Liver (tissue), 9 donors: ENCODE measurements around the gene CD226. TPM values are rescaled to one million over a fixed set of nuclear protein-coding genes. Genes with fewer than 3 reads are reported as not detected.

ENCODE experiments used
- DNase-seq: peaks from one replicate; pipeline ENCODE4 v3.0.0-alpha.2; 2017; ENCODE audit warnings: low spot score
- H3K27ac ChIP-seq, 2 donors: one replicate each; pipeline ENCODE4 v1.7.0; 2013; ENCODE audit warnings: inconsistent platforms in 2 of 2, low read length in 2 of 2, control low read depth in 1 of 2, low read depth in 1 of 2, mild to moderate bottlenecking in 1 of 2
- H3K27me3 ChIP-seq, 4 donors: one replicate each; pipeline versions ENCODE4 v1.6.1 to v1.7.0; 2013; ENCODE audit warnings: low read length in 3 of 4, inconsistent platforms in 1 of 4, mild to moderate bottlenecking in 1 of 4, moderate library complexity in 1 of 4; ENCODE audit not compliant: control insufficient read depth in 4 of 4, insufficient read depth in 4 of 4
- H3K36me3 ChIP-seq, 4 donors: one replicate each; pipeline versions ENCODE4 v1.6.1 to v1.7.0; 2013; ENCODE audit warnings: low read length in 3 of 4, mild to moderate bottlenecking in 3 of 4, low read depth in 1 of 4, moderate library complexity in 1 of 4; ENCODE audit not compliant: control insufficient read depth in 4 of 4, insufficient read depth in 3 of 4
- H3K4me1 ChIP-seq, 4 donors: one replicate each; pipeline versions ENCODE4 v1.6.1 to v1.7.0; 2013; ENCODE audit warnings: low read length in 3 of 4, mild to moderate bottlenecking in 3 of 4, moderate library complexity in 1 of 4; ENCODE audit not compliant: control insufficient read depth in 4 of 4, insufficient read depth in 4 of 4
- H3K4me3 ChIP-seq, 3 donors: one replicate each; pipeline versions ENCODE4 v1.6.1 to v1.7.0; 2013; ENCODE audit warnings: low read length in 3 of 3, control low read depth in 1 of 3, low read depth in 1 of 3, mild to moderate bottlenecking in 1 of 3
- H3K9ac ChIP-seq, 2 donors: one replicate each; pipeline ENCODE4 v1.7.0; 2013; ENCODE audit warnings: low read length in 2 of 2, mild to moderate bottlenecking in 2 of 2, moderate library complexity in 2 of 2, control low read depth in 1 of 2, low read depth in 1 of 2
- H3K9me3 ChIP-seq, 4 donors: one replicate each; pipeline versions ENCODE4 v1.6.1 to v1.7.0; 2013; ENCODE audit warnings: low read length in 3 of 4; ENCODE audit not compliant: control insufficient read depth in 4 of 4
- CTCF ChIP-seq: fragments of 150-350 bp; IDR thresholded peaks from 2 replicates; pipeline ENCODE4 v1.5.1; 2017; ENCODE audit warnings: improper control_type of control experiment, low read depth, low read length; ENCODE audit not compliant: missing input control
- EGR1 ChIP-seq, 2 donors: IDR thresholded peaks; 2 replicates each; pipeline ENCODE4 v1.6.1; 2016 to 2018; ENCODE audit warnings: antibody characterized with exemption in 2 of 2, low read depth in 2 of 2
- FOXA1 ChIP-seq: IDR thresholded peaks from 2 replicates; pipeline ENCODE4 v1.6.1; 2016; ENCODE audit warnings: antibody characterized with exemption
- GABPA ChIP-seq, 2 donors: IDR thresholded peaks in 1 of 2; conservative IDR thresholded peaks in 1 of 2; 2 replicates each; pipeline ENCODE4 v1.6.1; 2016; ENCODE audit warnings: antibody characterized with exemption in 2 of 2, mild to moderate bottlenecking in 1 of 2, moderate library complexity in 1 of 2
- HNF4A ChIP-seq, 2 donors: conservative IDR thresholded peaks; 2 replicates each; pipeline ENCODE4 v1.6.1; 2016; ENCODE audit warnings: antibody characterized with exemption in 2 of 2, mild to moderate bottlenecking in 2 of 2
- MAX ChIP-seq: IDR thresholded peaks from 2 replicates; pipeline ENCODE4 v1.6.1; 2016; ENCODE audit warnings: antibody characterized with exemption
- NR2F2 ChIP-seq: IDR thresholded peaks from 2 replicates; pipeline ENCODE4 v1.6.1; 2016; ENCODE audit warnings: antibody characterized with exemption
- RAD21 ChIP-seq, 2 donors: IDR thresholded peaks; 2 replicates each; pipeline ENCODE4 v1.6.1; 2016; ENCODE audit warnings: antibody characterized with exemption in 2 of 2, mild to moderate bottlenecking in 2 of 2
- REST ChIP-seq: IDR thresholded peaks from 2 replicates; pipeline ENCODE4 v1.6.1; 2016; ENCODE audit warnings: antibody characterized with exemption, mild to moderate bottlenecking
- YY1 ChIP-seq: IDR thresholded peaks from 2 replicates; pipeline ENCODE4 v1.6.1; 2016; ENCODE audit warnings: antibody characterized with exemption, mild to moderate bottlenecking
- WGBS: extraction: QIAGEN DNeasy Blood & Tissue Kit; methylation state at CpG from one replicate; pipeline ENCODE4 v1.1.7; 2013; 5-methylcytosine and 5-hydroxymethylcytosine counted together
- polyA plus RNA-seq, 2 donors: library from polyadenylated mRNA; stranded (reverse) in 1 of 2; unstranded in 1 of 2; fragments of 200-250 nt in 1 of 2; fragments of >200 nt in 1 of 2; fragmentation: Nextera tagmentation in 1 of 2; extraction: Ambion mirVana in 1 of 2; gene quantifications; one replicate each; pipeline versions ENCODE4 v1.2.1 to v1.2.3, GENCODE V29; 2013 to 2015
- total RNA-seq, 2 donors: library from RNA; depleted of rRNA; stranded (reverse); fragments of >200 nt; gene quantifications; one replicate each; pipeline ENCODE4 v1.2.3, GENCODE V29; 2014
- TF ChIP-seq, protein P1 (sequence below): IDR thresholded peaks from 2 replicates; pipeline ENCODE4 v1.6.1; 2016; ENCODE audit warnings: antibody characterized with exemption
- donor health status: healthy.
- donor health status: healthy.
- donor health status: healthy.
- donor health status: healthy.
- donor health status: healthy.

Gene CD226
- total and polyA plus RNA-seq, 4 donors = 0.50 to 5.2 (median 3.0) TPM

- DNase-seq = no peak
Observed at GRCh38 chr18:69843015-69843414, 104.7 kb downstream of the CD226 start.

DNA sequence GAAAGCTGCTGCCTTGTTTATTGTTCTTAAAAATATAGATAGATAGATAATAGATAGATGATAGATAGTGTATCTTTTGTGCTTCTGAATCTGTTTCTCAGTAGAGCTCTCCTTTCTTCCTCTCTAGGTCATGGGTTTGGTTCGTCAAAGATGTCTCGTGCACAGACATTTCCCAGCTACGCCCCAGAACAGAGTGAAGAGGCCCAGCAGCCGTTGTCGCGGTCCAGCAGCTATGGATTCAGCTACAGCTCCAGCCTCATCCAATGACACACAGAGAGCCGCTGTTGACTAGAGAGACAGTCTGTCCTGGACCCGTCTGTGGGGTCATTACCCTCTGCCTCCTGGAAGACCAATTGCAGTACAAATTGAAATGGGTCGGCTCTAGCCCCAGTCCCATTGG is 106.6 kb downstream of the CD226 start:
- H3K27me3 ChIP-seq = no peaks in the 10 kb centered on the region
- no peak overlapping the region for H3K27ac ChIP-seq
- H3K36me3 ChIP-seq = no peaks in the 10 kb centered on the region
- WGBS = 86% methylated on average over 9 of the region's 9 CpGs
- no peaks in the 10 kb centered on the region for H3K4me1 ChIP-seq
- no peak for TF ChIP-seq FOXA1
- no peaks in the 10 kb centered on the region for H3K9me3 ChIP-seq
- H3K9ac ChIP-seq = no peak overlapping the region
- no peak for DNase-seq
- no peak overlapping the region for H3K4me3 ChIP-seq

More at GRCh38 chr18:69843015-69843414, 104.7 kb downstream of the CD226 start:
- H3K36me3 ChIP-seq = no peaks in the 10 kb centered on the region
- H3K9me3 ChIP-seq = no peaks in the 10 kb centered on the region
- no peak overlapping the region for H3K27ac ChIP-seq
- TF ChIP-seq EGR1 (IDR thresholded peaks at IDR 0.05; ENCODE audit: low read depth in 2 of 2) (no peak), YY1 (no peak), MAX (no peak), NR2F2 (no peak), FOXA1 (no peak), RAD21 (IDR thresholded peaks at IDR 0.05) (no peak), HNF4A (conservative IDR thresholded peaks at IDR 0.05) (no peak)
- no peaks in the 10 kb centered on the region for H3K4me1 ChIP-seq
- H3K9ac ChIP-seq = no peak overlapping the region
- no peaks in the 10 kb centered on the region for H3K27me3 ChIP-seq
- no peak overlapping the region for H3K4me3 ChIP-seq
- 76% methylated on average over 5 of the region's 5 CpGs for WGBS

- 93% methylated on average over 7 of the region's 7 CpGs for WGBS
- Histone ChIP-seq H3K27me3 (no peaks in the 10 kb centered on the region), H3K27ac (no peak overlapping the region), H3K4me3 (no peak overlapping the region), H3K9me3 (no peaks in the 10 kb centered on the region), H3K4me1 (no peaks in the 10 kb centered on the region), H3K36me3 (no peaks in the 10 kb centered on the region), H3K9ac (no peak overlapping the region)
- DNase-seq = no peak
- TF ChIP-seq CTCF (no peak), REST (no peak), GABPA (IDR thresholded peaks at IDR 0.05 in 1 of 2, conservative IDR thresholded peaks at IDR 0.05 in 1 of 2) (no peak)
- TF ChIP-seq, protein P1, sequence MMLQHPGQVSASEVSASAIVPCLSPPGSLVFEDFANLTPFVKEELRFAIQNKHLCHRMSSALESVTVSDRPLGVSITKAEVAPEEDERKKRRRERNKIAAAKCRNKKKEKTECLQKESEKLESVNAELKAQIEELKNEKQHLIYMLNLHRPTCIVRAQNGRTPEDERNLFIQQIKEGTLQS = no peak
Observed at GRCh38 chr18:69840445-69840844, 107.2 kb downstream of the CD226 start.
